Epidermal melanocyte (primary cell): ENCODE results near the gene TMBIM6.
"Not testable (repeated sequence)": the region's sequence is repeated elsewhere in the genome, so short reads cannot be mapped to it uniquely, and the experiment has no call there.

Experiments
- DNase-seq: peaks from one replicate; pipeline ENCODE4 v3.0.0; 2011; ENCODE audit warnings: low spot score; ENCODE audit not compliant: insufficient read length

TMBIM6 gene

DNA sequence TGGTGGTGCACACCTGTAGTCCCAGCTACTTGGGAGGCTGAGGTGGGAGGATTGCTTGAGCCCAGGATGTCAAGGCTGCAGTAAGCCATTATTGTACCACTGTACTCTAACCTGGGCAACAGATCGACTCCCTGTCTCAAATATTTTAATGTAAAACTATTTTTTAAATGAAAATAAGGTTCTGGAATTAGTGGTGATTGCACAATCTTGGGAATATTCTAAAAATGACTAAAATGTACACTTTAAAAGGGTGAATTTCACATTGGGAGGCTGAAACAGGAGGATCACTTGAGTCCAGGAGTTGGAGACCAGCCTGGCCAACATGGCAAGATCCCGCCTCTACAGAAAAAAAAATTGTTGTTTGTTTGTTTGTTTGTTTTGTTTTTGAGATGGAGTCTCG lies 12.9 kb upstream of the TMBIM6 start:
- DNase-seq, result no peak

GRCh38 chr12:49730050-49730449 lies 11.3 kb upstream of the TMBIM6 start:
- DNase-seq, result no peak

DNA sequence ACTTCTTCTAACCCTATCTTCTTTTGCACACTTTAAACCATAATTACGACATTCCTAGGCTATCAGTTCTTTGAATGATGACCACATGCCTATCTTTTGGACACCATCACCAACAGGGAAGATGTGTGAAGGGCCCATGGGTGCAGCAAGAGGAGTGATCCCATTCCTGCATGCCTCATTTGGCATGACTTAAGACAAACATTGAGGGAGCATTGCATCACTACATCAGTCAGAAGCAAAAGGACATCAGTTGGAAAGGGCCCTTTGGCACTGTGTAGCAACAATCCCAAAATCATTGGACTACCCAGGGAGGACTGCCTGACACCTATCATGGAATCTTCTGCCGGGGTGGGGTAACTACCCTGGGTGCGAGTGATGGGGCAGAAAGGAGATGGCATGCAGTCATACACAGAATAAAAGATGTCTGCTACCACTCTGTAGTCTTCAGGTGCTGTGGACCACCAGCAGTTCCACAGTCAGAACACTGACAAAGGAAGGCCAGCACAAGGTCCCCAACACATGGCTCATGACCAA lies 10.7 kb upstream of the TMBIM6 start:
- DNase-seq, result no peak

DNA sequence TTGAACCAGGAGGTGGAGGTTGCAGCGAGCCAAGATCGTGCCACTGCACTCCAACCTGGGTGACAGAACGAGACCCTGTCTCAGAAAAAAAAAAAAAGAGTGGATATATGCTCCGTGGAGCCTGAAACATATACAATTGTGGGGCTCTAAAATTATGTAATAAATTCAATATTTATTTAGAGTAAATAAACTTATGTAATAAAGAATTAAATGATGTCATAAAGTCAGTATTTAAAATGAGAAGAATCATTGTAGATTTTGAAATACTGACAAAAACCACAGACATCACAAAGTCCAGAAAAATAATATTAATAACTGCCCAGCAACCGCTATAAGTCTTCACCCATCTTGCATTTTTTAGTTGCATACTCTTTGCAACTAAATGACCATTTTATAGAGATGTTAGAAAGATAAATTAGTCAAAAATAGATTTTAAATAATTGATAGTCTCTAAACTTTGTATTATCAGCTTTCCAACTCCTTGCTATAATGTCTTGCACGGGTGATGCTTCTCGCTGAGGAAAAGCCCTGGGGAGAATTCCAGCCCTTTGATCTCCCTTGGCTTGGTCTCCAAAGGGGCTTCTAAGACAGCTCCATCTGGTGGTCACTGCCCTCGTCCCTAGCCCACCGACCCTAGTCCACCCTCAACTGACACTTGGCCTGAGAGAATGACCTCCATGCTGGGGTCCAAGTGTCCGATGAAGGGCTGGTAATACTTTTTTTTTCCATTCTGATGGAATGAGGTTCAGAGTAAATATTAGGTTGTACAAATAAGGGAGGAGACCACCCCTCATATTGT lies 7.9 kb upstream of the TMBIM6 start:
- no peak for DNase-seq

- DNase-seq, result not testable (repeated sequence)
These were observed 6.5 kb upstream of the TMBIM6 start for GRCh38 chr12:49734900-49735299.

- DNase-seq, result not testable (repeated sequence)
These were observed 2.6 kb upstream of the TMBIM6 start for GRCh38 chr12:49738721-49739120.

DNA sequence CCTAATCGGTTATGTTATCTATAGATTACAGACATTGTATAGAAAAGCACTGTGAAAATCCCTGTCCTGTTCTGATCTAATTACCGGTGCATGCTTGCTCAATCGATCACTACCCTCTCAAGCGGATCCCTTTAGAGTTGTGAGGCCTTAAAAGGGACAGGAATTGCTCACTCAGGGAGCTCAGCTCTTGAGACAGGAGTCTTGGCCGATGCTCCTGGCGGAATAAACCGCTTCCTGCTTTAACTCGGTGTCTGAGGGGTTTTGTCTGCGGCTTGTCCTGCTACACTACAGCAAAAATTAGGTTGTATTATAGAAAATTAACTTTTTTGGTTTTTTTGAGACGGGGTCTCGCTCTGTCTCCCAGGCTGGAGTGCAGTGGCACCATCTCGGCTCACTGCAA lies 1.1 kb upstream of the TMBIM6 start:
- not testable (repeated sequence) for DNase-seq

- DNase-seq, result no peak
These were observed 694 bp downstream of the TMBIM6 start for GRCh38 chr12:49741882-49742620.

DNA sequence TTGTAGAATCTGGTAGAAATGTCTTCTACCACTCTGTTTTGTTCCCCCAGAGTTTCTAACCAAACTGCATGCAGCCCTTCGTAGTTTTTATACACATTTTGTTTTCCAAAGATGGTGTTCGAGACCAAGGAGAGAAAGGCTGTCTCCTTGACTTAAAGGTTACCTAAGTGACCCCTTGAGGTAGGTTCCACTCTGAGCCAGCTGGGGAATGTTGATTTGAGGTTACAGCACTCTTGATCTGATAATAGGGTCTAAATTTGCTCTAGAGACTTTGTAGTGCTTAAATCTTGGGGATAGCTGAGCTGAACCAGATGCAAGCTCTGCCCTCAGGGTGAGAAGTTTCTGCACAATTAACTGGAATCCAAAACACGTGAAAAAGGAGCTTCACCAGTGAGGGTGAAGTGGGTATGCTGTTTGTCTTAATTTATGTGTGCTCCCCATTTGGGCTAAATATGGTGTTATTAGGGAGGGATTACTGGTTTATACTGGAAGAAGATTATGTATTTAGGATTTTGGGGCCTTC lies 3.1 kb downstream of the TMBIM6 start:
- DNase-seq, result no peak

DNA sequence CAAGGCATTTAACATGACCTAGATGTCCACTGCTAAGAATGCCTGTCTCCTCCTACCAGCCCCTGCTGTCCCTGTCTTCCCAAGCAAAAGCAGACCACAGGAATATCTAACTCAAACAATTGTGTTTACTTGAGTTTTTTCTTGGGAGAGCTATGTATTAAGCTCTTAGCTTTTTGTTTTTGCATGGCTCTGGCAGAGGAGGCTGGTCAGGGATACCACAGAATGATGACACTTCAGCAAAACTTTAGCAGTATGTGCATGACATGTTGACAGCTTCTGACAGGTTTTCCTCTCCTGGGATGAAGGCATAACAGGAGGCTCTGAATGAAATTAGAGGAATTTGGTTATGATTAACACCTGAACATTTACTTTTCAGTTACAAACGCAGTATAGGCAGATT lies 6.9 kb downstream of the TMBIM6 start:
- DNase-seq, result no peak

GRCh38 chr12:49748800-49749199 lies 7.4 kb downstream of the TMBIM6 start:
- no peak for DNase-seq

GRCh38 chr12:49750027-49750995 lies 9.0 kb downstream of the TMBIM6 start:
- DNase-seq, result no peak

DNA sequence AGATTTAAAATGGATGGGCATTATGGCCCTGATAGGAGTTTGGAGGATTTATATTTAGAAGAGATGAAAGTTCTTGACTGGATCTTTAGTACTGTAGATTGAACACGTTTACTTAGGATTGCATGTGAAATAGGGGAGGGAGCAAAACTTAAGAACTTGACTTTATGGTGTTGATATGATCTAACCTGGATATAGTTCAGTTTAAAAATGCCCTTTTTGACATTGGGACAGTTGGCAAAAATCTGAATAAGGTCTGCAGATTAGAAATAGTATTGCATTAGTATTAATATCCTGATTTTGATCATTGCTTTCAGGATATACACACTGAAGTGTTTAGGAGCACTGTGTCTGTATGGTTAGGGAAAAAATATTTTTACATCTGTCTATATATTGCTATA lies 9.6 kb downstream of the TMBIM6 start:
- DNase-seq, result no peak

DNA sequence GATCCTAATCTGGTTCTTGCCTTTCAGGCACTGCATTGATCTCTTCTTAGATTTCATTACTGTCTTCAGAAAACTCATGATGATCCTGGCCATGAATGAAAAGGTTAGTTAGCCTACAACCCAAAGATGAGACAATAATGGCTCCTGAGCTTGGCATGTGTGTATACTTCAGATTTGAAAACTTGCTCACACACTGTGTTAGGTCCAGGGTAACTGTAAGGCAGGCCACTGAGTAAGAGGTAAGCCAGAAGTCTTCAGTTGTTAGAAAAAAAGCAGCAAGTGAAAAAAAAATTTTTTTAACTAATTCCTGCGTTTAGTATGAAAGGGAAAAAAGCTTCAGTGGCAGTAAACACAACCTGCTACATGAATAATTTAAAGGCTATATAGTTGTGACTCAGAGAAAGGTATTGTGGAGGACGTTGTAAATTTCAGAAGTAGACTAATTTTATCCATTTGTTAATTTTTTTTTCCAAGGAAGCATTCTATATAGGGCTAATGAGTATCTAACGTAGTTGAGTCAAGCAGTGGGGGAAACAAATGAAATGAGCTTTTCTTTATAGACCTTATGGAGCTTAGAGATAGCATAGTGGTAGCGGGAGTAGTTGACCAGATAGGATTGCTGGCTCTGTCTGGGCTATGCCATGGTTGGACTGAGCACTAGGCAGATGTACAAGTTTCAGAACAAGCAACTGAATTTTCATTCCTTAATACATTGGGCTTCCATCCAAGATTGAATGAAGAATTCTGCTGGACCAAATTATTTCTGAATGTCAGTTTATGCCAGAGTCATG lies 20.5 kb downstream of the TMBIM6 start:
- DNase-seq, result no peak

DNA sequence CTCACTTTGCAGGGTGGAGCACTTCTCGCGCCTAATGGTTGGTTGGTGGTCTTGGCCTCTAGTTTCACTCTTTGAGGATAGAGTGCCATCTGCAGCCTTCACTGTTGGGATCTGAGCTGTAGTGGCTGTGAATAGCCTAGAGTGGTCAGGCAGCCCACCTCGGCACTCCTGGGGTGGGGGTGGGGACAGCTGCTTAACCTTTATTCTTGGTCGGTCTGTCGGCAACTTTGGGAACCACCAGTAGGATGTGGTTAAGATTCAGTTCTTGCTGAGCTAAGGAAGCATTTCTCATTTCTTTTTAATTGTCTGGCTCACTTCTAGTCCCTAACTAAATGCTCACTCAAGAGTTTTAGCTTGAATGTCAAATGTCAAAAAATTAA lies 21.1 kb downstream of the TMBIM6 start:
- DNase-seq, result no peak

- peak; percentile 52 for DNase-seq
These were observed 21.7 kb downstream of the TMBIM6 start for GRCh38 chr12:49763006-49763591.

DNA sequence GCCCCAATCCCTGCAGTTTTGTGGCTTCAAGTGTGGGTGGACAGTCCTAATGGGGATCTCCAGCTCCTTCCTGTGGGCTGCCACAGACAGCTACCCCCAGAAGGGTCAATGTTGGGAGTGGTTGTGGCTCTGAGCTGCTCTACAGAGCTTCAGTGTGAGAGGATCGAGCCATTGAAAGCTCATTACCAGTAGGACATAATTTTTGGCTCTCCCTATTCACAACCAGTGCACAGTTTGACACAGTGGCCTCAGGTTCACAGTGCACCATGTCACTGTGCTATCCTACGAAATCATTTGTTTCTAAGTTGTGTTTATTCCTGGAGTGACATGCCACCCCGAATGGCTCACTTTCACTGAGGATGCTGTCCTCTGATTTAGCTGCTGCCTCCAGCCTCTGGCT lies 22.8 kb downstream of the TMBIM6 start:
- DNase-seq, result no peak

GRCh38 chr12:49766115-49766455 lies 24.7 kb downstream of the TMBIM6 start:
- no peak for DNase-seq

DNA sequence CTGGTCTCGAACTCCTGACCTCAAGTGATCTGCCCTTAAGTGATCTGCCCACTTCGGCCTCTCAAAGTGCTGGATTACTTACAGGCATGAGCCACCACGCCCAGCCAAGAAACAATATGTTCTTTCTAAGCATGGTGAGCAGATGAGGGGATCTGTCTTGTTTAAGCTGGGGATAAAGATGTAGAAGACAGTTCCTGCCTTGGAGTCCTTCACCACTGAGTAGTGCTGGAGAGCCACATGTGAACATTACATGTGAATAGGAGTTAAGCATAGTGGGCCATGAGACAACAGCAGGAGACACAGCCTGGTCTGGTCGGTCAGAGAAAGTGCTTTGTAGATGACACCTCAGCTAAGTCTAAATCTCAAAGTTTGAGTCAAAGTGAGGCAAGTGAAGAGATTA lies 26.0 kb downstream of the TMBIM6 start:
- DNase-seq, result no peak

GRCh38 chr12:49773102-49773501 lies 31.7 kb downstream of the TMBIM6 start:
- not testable (repeated sequence) for DNase-seq
